BLaER1 treated with 17β-estradiol and CSF1 and Interleukin-3, amounts not matched to agents 10 nM and 100 nM (cell line): ENCODE results near the gene S100A10.

ENCODE experiments used
- H3K27ac ChIP-seq, 11 experiments: shearing (Covaris generic); formaldehyde crosslinking; 2 replicates each; pipeline ENCODE4 v1.8.1; 2022
- H3K27me3 ChIP-seq, 11 experiments: shearing (Covaris generic); formaldehyde crosslinking; 2 replicates each; pipeline ENCODE4 v1.8.1; 2022
- H3K36me3 ChIP-seq, 11 experiments: shearing (Covaris generic); formaldehyde crosslinking; 2 replicates each; pipeline ENCODE4 v1.8.1; 2022
- H3K4me1 ChIP-seq, 10 experiments: shearing (Covaris generic); formaldehyde crosslinking; 2 replicates each; pipeline ENCODE4 v1.8.1; 2022
- H3K4me2 ChIP-seq, 11 experiments: shearing (Covaris generic); formaldehyde crosslinking; 2 replicates each; pipeline ENCODE4 v1.8.1; 2022
- H3K4me3 ChIP-seq, 10 experiments: shearing (Covaris generic); formaldehyde crosslinking; 2 replicates each; pipeline ENCODE4 v1.8.1; 2022
- H3K9ac ChIP-seq, 11 experiments: shearing (Covaris generic); formaldehyde crosslinking; 2 replicates each; pipeline ENCODE4 v1.8.1; 2022
- H3K9me3 ChIP-seq, 11 experiments: shearing (Covaris generic); formaldehyde crosslinking; replicated peaks in 1 of 11; 2 replicates each; pipeline ENCODE4 v1.8.1; 2022
- H4K20me1 ChIP-seq, 11 experiments: shearing (Covaris generic); formaldehyde crosslinking; 2 replicates each; pipeline ENCODE4 v1.8.1; 2022
- Cebpa-rat ChIP-seq, 11 experiments: shearing (Covaris generic); IDR thresholded peaks; 2 replicates each; pipeline ENCODE4 v1.8.1; 2022

S100A10 gene

GRCh38 chr1:152034654-152035538 is 41.2 kb upstream of the S100A10 start:
- Histone ChIP-seq H3K4me2 (peak overlapping the region; percentile 84 to 99 (median 97)), H3K4me3 (peak overlapping the region; percentile 58 to 79 (median 68)), H4K20me1 (peaks cover 0 to 54% (median 0%) of the 10 kb centered on the region in 11 experiments; a peak in 9 of 22 replicates), H3K4me1 (peaks cover 51 to 86% (median 65%) of the 10 kb centered on the region in 10 experiments), H3K27ac (peak overlapping the region; percentile 79 to 98 (median 88); a peak in 21 of 22 replicates), H3K27me3 (no peaks in the 10 kb centered on the region), H3K9me3 (peaks cover 0 to 24% (median 0%) of the 10 kb centered on the region in 11 experiments; a peak in 3 of 22 replicates), H3K36me3 (peaks cover 9 to 55% (median 42%) of the 10 kb centered on the region in 11 experiments), H3K9ac (peak overlapping the region; percentile 78 to 98 (median 85))
- no peak for TF ChIP-seq Cebpa-rat (IDR thresholded peaks at IDR 0.05)

DNA sequence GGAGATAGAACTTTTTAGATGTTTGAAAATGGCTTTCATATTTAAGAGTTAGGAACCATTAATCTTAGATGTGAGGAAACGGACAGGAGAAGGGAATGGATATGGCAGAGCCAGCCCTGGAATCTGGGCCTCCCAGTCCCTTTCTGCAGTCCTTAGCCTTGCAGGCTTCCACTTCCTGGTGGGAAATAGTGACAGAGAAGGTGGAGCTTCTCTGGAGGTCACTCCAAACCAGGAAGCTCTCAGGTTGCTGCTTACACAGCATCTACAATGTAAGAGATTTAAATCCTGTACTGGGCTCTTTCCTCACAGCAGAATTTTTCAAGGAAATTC is 40.6 kb upstream of the S100A10 start:
- peak overlapping the region in 10 of 11 experiments; percentile 78 to 98 (median 88); a peak in 12 of 22 replicates for H3K9ac ChIP-seq
- H3K36me3 ChIP-seq, result peaks cover 9 to 55% (median 42%) of the 10 kb centered on the region in 11 experiments
- peaks cover 53 to 86% (median 62%) of the 10 kb centered on the region in 10 experiments for H3K4me1 ChIP-seq
- H3K4me2 ChIP-seq, result peak overlapping the region; percentile 84 to 99 (median 97)
- peak overlapping the region in 8 of 10 experiments; percentile 62 to 79 (median 68); a peak in 13 of 20 replicates for H3K4me3 ChIP-seq
- peaks cover 0 to 24% (median 0%) of the 10 kb centered on the region in 11 experiments; a peak in 3 of 22 replicates for H3K9me3 ChIP-seq
- no peaks in the 10 kb centered on the region for H3K27me3 ChIP-seq
- peaks cover 0 to 55% (median 0%) of the 10 kb centered on the region in 11 experiments; a peak in 9 of 22 replicates for H4K20me1 ChIP-seq
- peak overlapping the region; percentile 24 to 98 (median 88); a peak in 21 of 22 replicates for H3K27ac ChIP-seq
- TF ChIP-seq Cebpa-rat (IDR thresholded peaks at IDR 0.05), result no peak

DNA sequence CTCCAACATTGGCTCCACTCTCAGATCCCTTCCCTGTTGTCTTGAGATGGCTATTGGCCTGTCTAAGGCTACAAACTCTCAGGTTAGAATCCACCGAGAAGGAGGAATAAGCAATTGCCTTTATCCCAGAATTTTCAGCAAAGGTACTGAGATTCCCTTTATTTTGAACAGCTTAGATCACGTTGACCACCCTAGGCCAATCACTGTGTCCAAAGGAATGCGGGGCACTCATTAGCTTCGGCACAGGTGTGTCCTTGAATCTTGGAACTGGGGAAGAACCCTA is 36.2 kb upstream of the S100A10 start:
- peaks cover 13 to 62% (median 28%) of the 10 kb centered on the region in 10 experiments for H3K4me1 ChIP-seq
- peaks cover 9 to 47% (median 42%) of the 10 kb centered on the region in 11 experiments for H3K36me3 ChIP-seq
- peaks cover 0 to 24% (median 0%) of the 10 kb centered on the region in 11 experiments; a peak in 3 of 22 replicates for H3K9me3 ChIP-seq
- H3K27ac ChIP-seq, result peak overlapping the region in 6 of 11 experiments; percentile 16 to 61 (median 34); a peak in 9 of 22 replicates
- H3K4me3 ChIP-seq, result no peak overlapping the region
- peak overlapping the region in 7 of 11 experiments; percentile 17 to 99 (median 44); a peak in 9 of 22 replicates for H3K4me2 ChIP-seq
- H3K27me3 ChIP-seq, result no peaks in the 10 kb centered on the region
- peaks cover 0 to 52% (median 0%) of the 10 kb centered on the region in 11 experiments; a peak in 9 of 22 replicates for H4K20me1 ChIP-seq
- TF ChIP-seq Cebpa-rat (IDR thresholded peaks at IDR 0.05), result no peak
- H3K9ac ChIP-seq, result 0 out of 22 replicates have a peak overlapping the region, but pooled peaks of 1 of the 11 experiments have one; percentile 8

GRCh38 chr1:152029144-152029928 is 35.7 kb upstream of the S100A10 start:
- H3K9me3 ChIP-seq, result peaks cover 0 to 24% (median 0%) of the 10 kb centered on the region in 11 experiments; a peak in 3 of 22 replicates
- no peak overlapping the region for H3K4me3 ChIP-seq
- 0 out of 22 replicates have a peak overlapping the region, but pooled peaks of 1 of the 11 experiments have one; percentile 8 for H3K9ac ChIP-seq
- peak overlapping the region in 8 of 11 experiments; percentile 11 to 61 (median 32); a peak in 11 of 22 replicates for H3K27ac ChIP-seq
- H3K4me1 ChIP-seq, result peaks cover 8 to 57% (median 23%) of the 10 kb centered on the region in 10 experiments
- H3K36me3 ChIP-seq, result peaks cover 9 to 45% (median 41%) of the 10 kb centered on the region in 11 experiments
- peak overlapping the region in 10 of 11 experiments; percentile 3 to 99 (median 40); a peak in 15 of 22 replicates for H3K4me2 ChIP-seq
- H4K20me1 ChIP-seq, result peaks cover 0 to 49% (median 0%) of the 10 kb centered on the region in 11 experiments; a peak in 9 of 22 replicates
- no peaks in the 10 kb centered on the region for H3K27me3 ChIP-seq
- peak in 2 of 11 experiments; percentile 15 to 17; a peak in 2 of 22 replicates for TF ChIP-seq Cebpa-rat (IDR thresholded peaks at IDR 0.05)

DNA sequence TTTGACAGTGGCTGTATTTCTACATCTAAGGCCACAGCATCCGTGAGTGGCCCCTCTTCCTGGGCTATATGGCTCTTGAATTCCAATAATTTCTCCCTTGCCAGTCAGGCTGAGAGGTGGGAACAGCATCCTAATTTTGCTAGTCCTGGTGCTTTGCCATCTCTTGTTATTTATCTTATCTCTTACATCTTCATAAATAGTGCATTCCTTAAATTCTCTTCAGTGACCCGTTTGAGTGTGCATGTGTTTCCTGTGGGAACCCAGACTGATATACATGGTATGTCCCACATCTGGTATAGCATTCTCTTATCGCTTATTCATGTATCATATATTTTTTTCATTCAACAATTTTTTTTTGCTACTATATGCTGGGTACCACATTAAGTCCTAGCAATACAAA is 33.2 kb upstream of the S100A10 start:
- H4K20me1 ChIP-seq, result peaks cover 0 to 25% (median 0%) of the 10 kb centered on the region in 11 experiments; a peak in 5 of 22 replicates
- TF ChIP-seq Cebpa-rat (IDR thresholded peaks at IDR 0.05), result no peak
- H3K27ac ChIP-seq, result no peak overlapping the region
- H3K4me1 ChIP-seq, result peaks cover 0 to 33% (median 14%) of the 10 kb centered on the region in 10 experiments; a peak in 13 of 20 replicates
- H3K9me3 ChIP-seq, result peaks cover 0 to 13% (median 0%) of the 10 kb centered on the region in 11 experiments; a peak in 2 of 22 replicates
- H3K27me3 ChIP-seq, result no peaks in the 10 kb centered on the region
- H3K9ac ChIP-seq, result no peak overlapping the region
- H3K36me3 ChIP-seq, result peaks cover 0 to 21% (median 17%) of the 10 kb centered on the region in 11 experiments; a peak in 18 of 22 replicates
- no peak overlapping the region for H3K4me3 ChIP-seq
- H3K4me2 ChIP-seq, result peak overlapping the region in 1 of 11 experiments; percentile 23; a peak in 1 of 22 replicates

DNA sequence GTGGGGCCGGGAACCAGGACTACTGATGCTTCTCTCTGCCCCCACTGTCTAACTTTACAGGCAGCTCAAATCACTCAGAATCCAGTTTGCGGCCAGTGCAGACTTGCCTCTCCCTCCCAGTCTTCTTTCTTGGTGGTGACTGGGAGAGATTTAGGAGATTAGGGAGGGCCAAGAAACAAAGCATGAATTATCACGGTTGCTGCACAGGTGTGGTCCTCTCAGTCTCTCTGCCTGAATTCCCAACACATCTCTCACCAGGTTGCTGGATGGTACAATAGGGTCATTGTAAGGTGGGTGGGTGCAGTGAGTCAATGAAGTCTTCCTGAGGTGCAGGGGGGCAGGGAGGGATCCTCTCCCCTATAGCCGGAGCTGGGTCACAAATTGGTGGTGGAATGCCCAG is 30.6 kb upstream of the S100A10 start:
- H3K4me1 ChIP-seq, result peaks cover 0 to 8% (median 5%) of the 10 kb centered on the region in 10 experiments; a peak in 13 of 20 replicates
- no peak overlapping the region for H3K4me3 ChIP-seq
- H3K9me3 ChIP-seq, result no peaks in the 10 kb centered on the region
- no peaks in the 10 kb centered on the region for H3K36me3 ChIP-seq
- H3K4me2 ChIP-seq, result no peak overlapping the region
- H3K27ac ChIP-seq, result no peak overlapping the region
- H3K9ac ChIP-seq, result no peak overlapping the region
- TF ChIP-seq Cebpa-rat (IDR thresholded peaks at IDR 0.05), result no peak
- 0 out of 22 replicates have a peak, but pooled peaks cover 0 to 5% (median 0%) of the 10 kb centered on the region in 11 experiments for H4K20me1 ChIP-seq
- no peaks in the 10 kb centered on the region for H3K27me3 ChIP-seq

DNA sequence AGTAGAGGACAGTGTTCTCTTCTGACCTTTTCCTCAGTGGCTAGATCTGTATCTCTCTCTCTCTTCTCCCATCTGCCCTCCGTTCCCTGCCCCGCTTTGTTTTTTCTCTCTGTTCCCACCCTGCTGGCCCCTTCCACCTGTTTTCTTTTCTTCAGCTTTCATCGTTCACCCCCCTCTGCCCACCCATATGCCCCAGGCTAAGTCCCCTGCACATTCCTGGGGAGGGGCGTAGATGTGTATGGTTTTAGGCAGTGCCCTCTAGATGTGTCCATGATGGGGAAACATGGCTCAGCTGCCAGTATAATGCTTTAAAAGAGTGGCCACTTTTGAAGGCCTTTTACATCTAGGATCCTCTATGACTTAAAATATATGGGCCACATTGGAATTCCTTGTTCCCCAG is 29.6 kb upstream of the S100A10 start:
- no peak overlapping the region for H3K4me2 ChIP-seq
- no peaks in the 10 kb centered on the region for H3K9me3 ChIP-seq
- H3K36me3 ChIP-seq, result no peaks in the 10 kb centered on the region
- TF ChIP-seq Cebpa-rat (IDR thresholded peaks at IDR 0.05), result no peak
- no peaks in the 10 kb centered on the region for H4K20me1 ChIP-seq
- no peaks in the 10 kb centered on the region for H3K27me3 ChIP-seq
- H3K9ac ChIP-seq, result no peak overlapping the region
- no peak overlapping the region for H3K27ac ChIP-seq
- peaks cover 0 to 5% (median 0%) of the 10 kb centered on the region in 10 experiments; a peak in 3 of 20 replicates for H3K4me1 ChIP-seq
- no peak overlapping the region for H3K4me3 ChIP-seq

- no peaks in the 10 kb centered on the region for H4K20me1 ChIP-seq
- no peaks in the 10 kb centered on the region for H3K9me3 ChIP-seq
- no peak for TF ChIP-seq Cebpa-rat (IDR thresholded peaks at IDR 0.05)
- no peak overlapping the region for H3K4me2 ChIP-seq
- peaks cover 0 to 5% (median 0%) of the 10 kb centered on the region in 10 experiments; a peak in 3 of 20 replicates for H3K4me1 ChIP-seq
- H3K9ac ChIP-seq, result no peak overlapping the region
- H3K4me3 ChIP-seq, result no peak overlapping the region
- H3K36me3 ChIP-seq, result no peaks in the 10 kb centered on the region
- no peaks in the 10 kb centered on the region for H3K27me3 ChIP-seq
- H3K27ac ChIP-seq, result no peak overlapping the region
Measured at GRCh38 chr1:152022474-152022873, 28.8 kb upstream of the S100A10 start.
